ENCODE data around the gene TUBG1. TPM values are rescaled to one million over a fixed set of nuclear protein-coding genes. Genes with fewer than 3 reads are reported as not detected.

Gene TUBG1
- total RNA-seq, 4 donors from 2014 or later = 21.8 to 56.6 (median 40.6) TPM

DNA sequence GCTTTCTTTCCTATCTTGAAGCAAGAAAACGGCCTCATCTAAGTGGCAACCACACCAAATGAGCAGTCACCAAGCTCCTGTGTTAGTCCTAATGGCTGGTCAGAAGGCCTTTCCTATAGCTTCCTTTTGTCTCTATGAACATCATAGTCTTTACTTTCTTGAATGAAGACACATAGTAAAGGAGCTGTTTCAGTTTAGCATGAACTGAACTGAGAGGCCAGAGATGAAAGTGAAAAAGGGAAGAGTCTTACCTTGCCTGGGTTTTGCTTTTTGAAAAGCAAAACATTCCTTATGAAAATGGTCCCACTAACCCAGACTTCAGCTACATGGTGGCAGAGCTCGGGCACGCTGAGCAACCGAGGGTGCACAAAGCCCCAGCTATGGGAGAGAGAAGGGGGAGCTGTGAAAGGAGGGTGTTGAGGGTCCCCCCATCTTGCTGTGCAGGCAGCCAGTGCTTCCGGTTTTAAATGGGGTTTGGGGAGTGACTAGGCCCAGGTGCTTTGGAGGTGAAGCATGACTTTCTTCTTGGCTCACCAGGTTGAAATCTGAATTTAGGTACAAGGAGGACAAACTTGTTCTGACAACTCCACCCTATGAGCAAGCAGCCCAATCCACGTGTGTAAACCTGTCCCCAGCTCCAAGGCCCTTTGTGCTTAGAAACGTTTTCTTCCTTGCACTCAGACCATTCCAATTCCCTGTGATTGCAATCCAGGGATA, 22.8 kb upstream of the TUBG1 start:
- peaks cover 2 to 100% of the 10 kb centered on the region in 2 donors for H3K36me3 ChIP-seq
- 79 to 93% methylated on average over 3 to 5 of the region's 7 CpGs for WGBS, 2 donors (ENCODE audit: low coverage in 1 of 2)
- no peak overlapping the region for H3K4me3 ChIP-seq
- TF ChIP-seq POLR2AphosphoS5 (IDR thresholded peaks at IDR 0.05) (no peak), POLR2A (IDR thresholded peaks at IDR 0.05) (no peak), EP300 (IDR thresholded peaks at IDR 0.05) (no peak)
- TF ChIP-seq, protein P1, sequence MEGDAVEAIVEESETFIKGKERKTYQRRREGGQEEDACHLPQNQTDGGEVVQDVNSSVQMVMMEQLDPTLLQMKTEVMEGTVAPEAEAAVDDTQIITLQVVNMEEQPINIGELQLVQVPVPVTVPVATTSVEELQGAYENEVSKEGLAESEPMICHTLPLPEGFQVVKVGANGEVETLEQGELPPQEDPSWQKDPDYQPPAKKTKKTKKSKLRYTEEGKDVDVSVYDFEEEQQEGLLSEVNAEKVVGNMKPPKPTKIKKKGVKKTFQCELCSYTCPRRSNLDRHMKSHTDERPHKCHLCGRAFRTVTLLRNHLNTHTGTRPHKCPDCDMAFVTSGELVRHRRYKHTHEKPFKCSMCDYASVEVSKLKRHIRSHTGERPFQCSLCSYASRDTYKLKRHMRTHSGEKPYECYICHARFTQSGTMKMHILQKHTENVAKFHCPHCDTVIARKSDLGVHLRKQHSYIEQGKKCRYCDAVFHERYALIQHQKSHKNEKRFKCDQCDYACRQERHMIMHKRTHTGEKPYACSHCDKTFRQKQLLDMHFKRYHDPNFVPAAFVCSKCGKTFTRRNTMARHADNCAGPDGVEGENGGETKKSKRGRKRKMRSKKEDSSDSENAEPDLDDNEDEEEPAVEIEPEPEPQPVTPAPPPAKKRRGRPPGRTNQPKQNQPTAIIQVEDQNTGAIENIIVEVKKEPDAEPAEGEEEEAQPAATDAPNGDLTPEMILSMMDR (IDR thresholded peaks at IDR 0.05) = no peak
- no peaks in the 10 kb centered on the region for H3K9me3 ChIP-seq
- H3K27me3 ChIP-seq = no peaks in the 10 kb centered on the region
- H3K27ac ChIP-seq = peak overlapping the region in 2 of 4 donors; percentile 12 to 42
- peaks cover 0 to 24% (median 3%) of the 10 kb centered on the region in 3 donors for H3K4me1 ChIP-seq
- ATAC-seq = no peak

DNA sequence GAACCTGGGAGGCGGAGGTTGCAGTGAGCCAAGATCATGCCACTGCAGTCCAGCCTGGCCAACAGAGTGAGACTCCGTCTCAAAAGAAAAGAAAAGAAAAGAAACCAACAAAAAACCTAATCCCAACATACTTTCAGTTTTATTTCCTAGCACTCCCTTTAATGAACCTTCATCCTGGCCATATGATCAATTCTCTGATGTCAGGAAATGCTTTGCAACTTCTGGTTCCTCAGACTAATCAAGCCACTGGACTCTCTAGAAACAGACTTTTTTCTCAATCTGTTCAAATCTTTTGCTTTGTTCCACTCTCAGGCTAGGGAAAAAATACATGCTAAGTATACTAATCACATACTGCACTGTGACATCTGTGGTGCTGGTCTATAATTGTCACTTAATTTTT, 18.6 kb upstream of the TUBG1 start:
- no peaks in the 10 kb centered on the region for H3K27me3 ChIP-seq
- no peaks in the 10 kb centered on the region for H3K9me3 ChIP-seq
- TF ChIP-seq, protein P1 (IDR thresholded peaks at IDR 0.05) = no peak
- TF ChIP-seq POLR2A (IDR thresholded peaks at IDR 0.05) (no peak), EP300 (IDR thresholded peaks at IDR 0.05) (no peak), POLR2AphosphoS5 (IDR thresholded peaks at IDR 0.05) (no peak)
- H3K4me1 ChIP-seq = peaks cover 0 to 24% (median 3%) of the 10 kb centered on the region in 3 donors
- no peak overlapping the region for H3K4me3 ChIP-seq
- ATAC-seq = no peak
- no peak overlapping the region for H3K27ac ChIP-seq
- WGBS, 2 donors (ENCODE audit: low coverage in 1 of 2) = 89 to 92% methylated on average over 2 of the region's 2 CpGs
- peaks cover 0 to 76% of the 10 kb centered on the region in 2 donors for H3K36me3 ChIP-seq

DNA sequence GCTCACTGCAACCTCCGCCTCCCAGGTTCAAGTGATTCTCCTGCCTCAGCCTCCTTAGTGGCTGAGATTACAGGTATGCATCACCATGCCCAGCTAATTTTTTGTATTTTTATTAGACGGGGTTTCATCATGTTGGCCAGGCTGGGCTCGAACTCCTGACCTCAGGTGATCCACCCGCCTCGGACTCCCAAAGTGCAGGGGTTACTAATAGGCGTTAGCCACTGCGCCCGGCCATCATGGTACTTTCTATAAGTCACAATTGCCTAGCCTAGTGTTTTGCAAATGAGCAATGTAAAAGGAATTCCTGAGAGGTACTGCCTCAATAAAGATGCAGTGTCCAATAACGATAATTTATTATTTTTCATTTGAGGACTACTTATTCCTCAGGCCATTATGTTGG, 18.1 kb upstream of the TUBG1 start:
- 93 to 96% methylated on average over 6 to 9 of the region's 9 CpGs for WGBS, 2 donors (ENCODE audit: low coverage in 1 of 2)

DNA sequence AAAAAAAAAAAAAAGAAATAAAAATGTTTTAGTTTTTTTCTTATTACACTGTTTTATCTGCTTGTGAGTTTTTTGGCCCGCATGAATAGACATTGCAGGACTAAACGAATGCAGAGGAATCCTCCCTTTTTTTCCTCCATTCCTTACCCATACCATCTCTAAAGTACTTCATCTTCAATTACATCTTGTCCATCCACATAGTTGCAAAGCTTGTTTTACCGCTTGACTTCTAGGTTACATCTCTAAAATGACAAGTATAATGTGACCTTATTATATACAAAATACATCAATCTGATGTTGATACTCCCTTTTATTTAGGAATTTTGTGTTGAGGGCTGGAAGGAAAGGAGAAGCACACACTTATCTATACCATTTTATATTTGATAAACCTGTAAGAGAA, 13.1 kb upstream of the TUBG1 start:
- Histone ChIP-seq H3K36me3 (peaks cover 0 to 31% of the 10 kb centered on the region in 2 donors), H3K4me3 (no peak overlapping the region), H3K27ac (no peak overlapping the region), H3K27me3 (no peaks in the 10 kb centered on the region), H3K9me3 (no peaks in the 10 kb centered on the region), H3K4me1 (peaks cover 0 to 13% (median 7%) of the 10 kb centered on the region in 3 donors)
- no peak for TF ChIP-seq EP300 (IDR thresholded peaks at IDR 0.05)
- no peak for TF ChIP-seq POLR2AphosphoS5 (IDR thresholded peaks at IDR 0.05)
- TF ChIP-seq POLR2A (IDR thresholded peaks at IDR 0.05) = no peak
- TF ChIP-seq, protein P1 (IDR thresholded peaks at IDR 0.05) = no peak
- no peak for ATAC-seq
- 78% methylated on average over 3 of the region's 3 CpGs for WGBS, 2 donors (ENCODE audit: low coverage in 1 of 2)

More for the DNA sequence above, 18.1 kb upstream of the TUBG1 start:
- ATAC-seq = no peak
- Histone ChIP-seq H3K9me3 (no peaks in the 10 kb centered on the region), H3K4me1 (peaks cover 0 to 22% (median 3%) of the 10 kb centered on the region in 3 donors), H3K4me3 (no peak overlapping the region), H3K27ac (no peak overlapping the region), H3K36me3 (peaks cover 0 to 74% of the 10 kb centered on the region in 2 donors), H3K27me3 (no peaks in the 10 kb centered on the region)
- TF ChIP-seq, protein P1 (IDR thresholded peaks at IDR 0.05) = no peak
- TF ChIP-seq POLR2A (IDR thresholded peaks at IDR 0.05) (no peak), EP300 (IDR thresholded peaks at IDR 0.05) (no peak), POLR2AphosphoS5 (IDR thresholded peaks at IDR 0.05) (no peak)

DNA sequence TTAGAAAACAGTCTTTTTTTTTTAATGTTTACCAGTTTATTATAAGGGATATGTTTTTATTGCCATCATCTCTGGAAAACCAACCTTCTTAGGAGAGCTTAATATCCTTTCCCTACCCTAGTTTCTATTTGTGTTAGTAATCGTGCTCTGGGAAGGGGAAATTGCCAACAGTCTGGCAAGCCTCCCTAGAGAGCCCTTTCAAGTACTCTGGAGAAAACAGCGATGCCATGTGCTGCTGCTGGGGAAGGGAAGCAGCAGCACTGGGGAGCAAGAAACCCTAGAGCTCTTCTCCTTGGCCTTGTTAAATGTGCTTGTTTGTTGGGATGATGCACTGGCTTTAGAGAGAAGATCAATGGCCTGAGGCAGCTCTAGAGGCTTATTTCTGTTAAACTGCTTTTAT, 10.6 kb upstream of the TUBG1 start:
- Histone ChIP-seq H3K27ac (no peak overlapping the region), H3K4me3 (no peak overlapping the region), H3K9me3 (no peaks in the 10 kb centered on the region), H3K4me1 (peaks cover 0 to 29% (median 7%) of the 10 kb centered on the region in 3 donors), H3K36me3 (peaks cover 0 to 20% of the 10 kb centered on the region in 2 donors), H3K27me3 (no peaks in the 10 kb centered on the region)
- WGBS, 2 donors (ENCODE audit: low coverage in 1 of 2) = 17 to 43% methylated on average over 2 of the region's 2 CpGs
- TF ChIP-seq EP300 (IDR thresholded peaks at IDR 0.05) (no peak), POLR2AphosphoS5 (IDR thresholded peaks at IDR 0.05) (no peak), POLR2A (IDR thresholded peaks at IDR 0.05) (no peak)
- TF ChIP-seq, protein P1 (IDR thresholded peaks at IDR 0.05) = no peak
- no peak for ATAC-seq
